Memory B cell (primary cell): ENCODE measurements around the gene S100A1.
A peak's percentile ranks its signal among the peaks of the same experiment; 100 is the strongest.

Source experiments
- ATAC-seq: fragments of 150-1000 bp; cut with Tn5 transposase; 2 replicates; pipeline ENCODE4 v1.10.0; 2021; ENCODE audit warnings: low read depth, mild to moderate bottlenecking, moderate library complexity
- DNase-seq, 2 donors: peaks; one replicate each; pipeline ENCODE4 v3.0.0; 2022; ENCODE audit warnings: low spot score in 2 of 2
- H3K27ac Mint-ChIP-seq: one replicate; pipeline ENCODE4 v1.8.0; 2022; ENCODE audit warnings: mild to moderate bottlenecking, moderate library complexity, mixed read lengths
- H3K27me3 Mint-ChIP-seq: one replicate; pipeline ENCODE4 v1.8.0; 2022; ENCODE audit warnings: mixed read lengths
- H3K36me3 Mint-ChIP-seq: one replicate; pipeline ENCODE4 v1.8.0; 2022; ENCODE audit warnings: mild to moderate bottlenecking, mixed read lengths
- H3K4me1 Mint-ChIP-seq: one replicate; pipeline ENCODE4 v1.8.0; 2022; ENCODE audit warnings: mixed read lengths
- H3K4me3 Mint-ChIP-seq: one replicate; pipeline ENCODE4 v1.8.0; 2022; ENCODE audit warnings: mild to moderate bottlenecking, moderate library complexity, mixed read lengths
- H3K9me3 Mint-ChIP-seq: one replicate; pipeline ENCODE4 v1.8.0; 2022; ENCODE audit warnings: mixed read lengths

Gene S100A1

DNA sequence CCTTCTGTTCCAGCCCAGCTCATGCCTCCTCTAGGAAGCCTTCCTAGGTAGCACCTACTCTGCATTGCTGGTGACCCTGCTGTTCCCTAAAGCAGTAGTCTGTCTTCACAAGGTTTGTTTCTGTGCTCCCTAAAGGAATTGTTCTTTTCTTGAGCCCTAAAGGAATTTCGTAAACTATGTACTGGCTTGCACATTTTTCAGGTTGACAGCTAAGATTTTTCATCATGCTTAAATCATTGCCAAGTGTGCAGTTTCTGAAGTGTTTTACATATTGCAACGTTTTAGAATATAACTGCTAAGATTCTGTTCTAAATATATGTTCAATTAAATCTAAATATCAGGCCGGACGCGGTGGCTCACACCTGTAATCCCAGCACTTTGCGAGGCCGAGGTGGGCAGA is 28.4 kb upstream of the S100A1 start:
- Mint-ChIP-seq H3K27me3 (no peaks in the 10 kb centered on the region), H3K36me3 (no peaks in the 10 kb centered on the region), H3K4me1 (peaks cover 18% of the 10 kb centered on the region), H3K4me3 (no peak overlapping the region), H3K27ac (peak overlapping the region; percentile 76), H3K9me3 (no peaks in the 10 kb centered on the region)
- DNase-seq, result no peak
- ATAC-seq, result no peak

GRCh38 chr1:153602749-153603148 is 25.5 kb upstream of the S100A1 start:
- peaks cover 14% of the 10 kb centered on the region for H3K4me1 Mint-ChIP-seq
- no peak overlapping the region for H3K4me3 Mint-ChIP-seq
- no peaks in the 10 kb centered on the region for H3K27me3 Mint-ChIP-seq
- H3K27ac Mint-ChIP-seq, result peak overlapping the region; percentile 60
- H3K36me3 Mint-ChIP-seq, result no peaks in the 10 kb centered on the region
- no peak for DNase-seq
- no peaks in the 10 kb centered on the region for H3K9me3 Mint-ChIP-seq
- no peak for ATAC-seq

DNA sequence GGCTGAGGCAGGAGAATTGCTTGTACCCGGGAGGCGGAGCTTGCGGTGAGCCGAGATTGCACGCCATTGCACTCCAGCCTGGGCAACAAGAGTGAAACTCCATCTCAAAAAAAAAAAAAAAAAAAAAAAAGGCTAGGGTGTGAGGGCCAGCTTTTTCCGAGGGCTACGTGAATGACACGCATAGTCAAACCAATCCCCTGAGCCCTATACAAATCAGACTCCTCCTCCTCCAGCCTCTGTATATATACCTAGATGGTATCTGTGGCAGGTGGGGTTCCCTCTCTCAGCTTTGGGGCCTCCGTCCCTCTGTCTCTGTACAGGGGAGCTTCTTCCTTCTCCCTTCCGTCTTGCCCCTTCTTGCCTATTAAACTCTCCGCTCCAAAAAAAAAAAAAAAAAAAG is 22.0 kb upstream of the S100A1 start:
- H3K4me1 Mint-ChIP-seq, result peaks cover 5% of the 10 kb centered on the region
- no peaks in the 10 kb centered on the region for H3K27me3 Mint-ChIP-seq
- no peak for DNase-seq
- ATAC-seq, result no peak
- H3K36me3 Mint-ChIP-seq, result no peaks in the 10 kb centered on the region
- no peak overlapping the region for H3K4me3 Mint-ChIP-seq
- no peak overlapping the region for H3K27ac Mint-ChIP-seq
- H3K9me3 Mint-ChIP-seq, result no peaks in the 10 kb centered on the region

DNA sequence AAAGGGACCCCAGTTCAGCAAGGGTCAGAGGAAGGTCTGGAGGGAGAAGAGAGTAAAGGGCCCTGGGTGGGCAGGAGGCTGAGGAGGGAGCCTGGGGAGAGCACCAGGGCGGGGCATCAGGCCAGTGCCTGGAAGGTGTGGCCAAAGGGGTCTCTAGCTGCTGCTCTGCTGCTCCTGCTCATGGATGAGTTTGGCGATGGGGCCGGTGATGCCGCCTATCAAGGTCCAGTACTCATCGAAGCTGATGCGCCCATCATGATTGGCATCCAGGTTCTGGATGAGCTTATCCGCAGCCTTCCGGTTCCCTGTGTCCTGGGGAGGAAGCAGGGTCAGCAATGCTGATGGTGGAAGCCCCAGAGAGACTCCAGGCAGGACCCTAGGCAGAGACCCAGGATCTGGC is 20.9 kb upstream of the S100A1 start:
- Mint-ChIP-seq H3K27me3 (no peaks in the 10 kb centered on the region), H3K9me3 (no peaks in the 10 kb centered on the region), H3K4me1 (peaks cover 5% of the 10 kb centered on the region), H3K27ac (no peak overlapping the region), H3K36me3 (no peaks in the 10 kb centered on the region), H3K4me3 (no peak overlapping the region)
- DNase-seq (no peak), ATAC-seq (no peak)

- Mint-ChIP-seq H3K27me3 (no peaks in the 10 kb centered on the region), H3K9me3 (no peaks in the 10 kb centered on the region), H3K36me3 (no peaks in the 10 kb centered on the region), H3K4me1 (peaks cover 5% of the 10 kb centered on the region), H3K4me3 (no peak overlapping the region), H3K27ac (no peak overlapping the region)
- no peak for DNase-seq
- no peak for ATAC-seq
These were observed 20.0 kb upstream of the S100A1 start for GRCh38 chr1:153608089-153608682.

- H3K27ac Mint-ChIP-seq, result no peak overlapping the region
- no peaks in the 10 kb centered on the region for H3K36me3 Mint-ChIP-seq
- no peak for ATAC-seq
- DNase-seq, result no peak
- no peaks in the 10 kb centered on the region for H3K27me3 Mint-ChIP-seq
- no peak overlapping the region for H3K4me3 Mint-ChIP-seq
- no peaks in the 10 kb centered on the region for H3K9me3 Mint-ChIP-seq
- peaks cover 5% of the 10 kb centered on the region for H3K4me1 Mint-ChIP-seq
These were observed 19.3 kb upstream of the S100A1 start for GRCh38 chr1:153608742-153609584.

- DNase-seq, result no peak
- Mint-ChIP-seq H3K9me3 (no peaks in the 10 kb centered on the region), H3K27me3 (no peaks in the 10 kb centered on the region)
These were observed 18.7 kb upstream of the S100A1 start for GRCh38 chr1:153609585-153609907.

GRCh38 chr1:153610334-153610733 is 17.9 kb upstream of the S100A1 start:
- Mint-ChIP-seq H3K27ac (no peak overlapping the region), H3K36me3 (no peaks in the 10 kb centered on the region), H3K27me3 (no peaks in the 10 kb centered on the region), H3K4me3 (no peak overlapping the region), H3K4me1 (peaks cover 3% of the 10 kb centered on the region), H3K9me3 (no peaks in the 10 kb centered on the region)
- ATAC-seq, result no peak
- no peak for DNase-seq

More at GRCh38 chr1:153609585-153609907, 18.7 kb upstream of the S100A1 start:
- Mint-ChIP-seq H3K36me3 (no peaks in the 10 kb centered on the region), H3K27ac (no peak overlapping the region), H3K4me1 (peaks cover 5% of the 10 kb centered on the region), H3K4me3 (no peak overlapping the region)
- ATAC-seq, result no peak

DNA sequence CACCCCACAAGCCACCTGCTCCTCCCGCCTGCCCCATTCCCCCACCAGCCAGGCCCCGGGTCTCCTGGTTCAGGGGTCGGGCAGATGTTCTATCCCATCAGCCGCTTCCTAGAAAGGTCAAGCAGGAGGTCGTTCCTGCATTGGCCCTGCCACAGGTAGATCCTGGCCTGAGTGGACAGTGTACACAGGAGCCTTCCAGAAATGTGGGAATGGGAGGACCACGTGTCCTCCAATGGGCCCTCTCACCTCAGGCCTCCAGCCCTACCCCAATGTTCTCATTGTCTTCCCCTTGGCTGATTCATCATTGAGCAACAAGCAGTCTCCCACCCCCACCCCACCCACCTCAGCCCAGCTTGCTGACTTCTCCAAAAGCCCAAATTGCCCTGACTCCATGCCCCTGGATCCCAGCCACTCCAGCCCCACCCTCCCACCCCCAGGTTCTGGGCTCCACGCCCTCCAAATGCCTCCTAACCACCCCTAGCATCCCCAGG is 17.4 kb upstream of the S100A1 start:
- DNase-seq, result no peak
- no peak for ATAC-seq
- Mint-ChIP-seq H3K36me3 (no peaks in the 10 kb centered on the region), H3K27me3 (no peaks in the 10 kb centered on the region), H3K4me3 (no peak overlapping the region), H3K4me1 (peaks cover 2% of the 10 kb centered on the region), H3K9me3 (no peaks in the 10 kb centered on the region), H3K27ac (no peak overlapping the region)

- Mint-ChIP-seq H3K4me1 (peaks cover 2% of the 10 kb centered on the region), H3K36me3 (no peaks in the 10 kb centered on the region), H3K27ac (no peak overlapping the region), H3K27me3 (no peaks in the 10 kb centered on the region), H3K4me3 (no peak overlapping the region), H3K9me3 (no peaks in the 10 kb centered on the region)
- DNase-seq, result no peak
- ATAC-seq, result no peak
These were observed 16.9 kb upstream of the S100A1 start for GRCh38 chr1:153611356-153611755.

- DNase-seq (no peak), ATAC-seq (no peak)
- H3K27me3 Mint-ChIP-seq, result no peaks in the 10 kb centered on the region
- peaks cover 2% of the 10 kb centered on the region for H3K4me1 Mint-ChIP-seq
- no peaks in the 10 kb centered on the region for H3K36me3 Mint-ChIP-seq
- no peaks in the 10 kb centered on the region for H3K9me3 Mint-ChIP-seq
- peak overlapping the region; percentile 40 for H3K27ac Mint-ChIP-seq
- H3K4me3 Mint-ChIP-seq, result no peak overlapping the region
These were observed 16.0 kb upstream of the S100A1 start for GRCh38 chr1:153612111-153612754.

- H3K36me3 Mint-ChIP-seq, result no peaks in the 10 kb centered on the region
- ATAC-seq, result no peak
- H3K27me3 Mint-ChIP-seq, result no peaks in the 10 kb centered on the region
- no peak for DNase-seq
- H3K27ac Mint-ChIP-seq, result peak within 1 kb of the TSS; percentile 40
- H3K9me3 Mint-ChIP-seq, result no peaks in the 10 kb centered on the region
- H3K4me3 Mint-ChIP-seq, result no peak within 1 kb of the TSS
- H3K4me1 Mint-ChIP-seq, result peaks cover 2% of the 10 kb centered on the region
These were observed 15.4 kb upstream of the S100A1 start, which contains the start of gene S100A16 for GRCh38 chr1:153612755-153613331. TSS of gene S100A16 (minus strand) at chr1:153613137. CDS start at chr1:153608151, 4,986 bp downstream.

DNA sequence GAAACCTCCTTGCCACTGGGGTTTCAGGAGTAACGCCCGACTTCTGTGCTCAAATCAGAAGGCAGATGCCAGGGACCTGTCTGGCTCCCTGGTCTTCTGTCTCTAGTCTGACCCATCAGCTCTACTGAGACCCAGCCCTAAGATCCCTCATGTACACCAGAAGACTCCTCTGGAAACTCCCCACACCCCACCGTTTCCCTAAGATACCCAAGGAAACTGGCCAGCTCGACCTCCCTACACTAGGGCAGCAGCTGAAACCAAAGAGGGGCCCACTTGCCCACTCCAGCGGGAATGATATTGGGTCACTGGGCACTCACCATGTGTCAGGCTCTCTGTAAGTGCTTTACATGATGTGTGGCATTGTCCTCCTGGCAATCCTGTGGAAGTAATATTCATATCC is 14.8 kb upstream of the S100A1 start:
- no peaks in the 10 kb centered on the region for H3K36me3 Mint-ChIP-seq
- DNase-seq (no peak), ATAC-seq (no peak)
- H3K9me3 Mint-ChIP-seq, result no peaks in the 10 kb centered on the region
- peaks cover 2% of the 10 kb centered on the region for H3K4me1 Mint-ChIP-seq
- no peaks in the 10 kb centered on the region for H3K27me3 Mint-ChIP-seq
- H3K4me3 Mint-ChIP-seq, result no peak overlapping the region
- H3K27ac Mint-ChIP-seq, result no peak overlapping the region
